HUES6 (cell line): ENCODE data around the gene MYO1H.

Source experiments
- H3K27ac ChIP-seq: 2 replicates; pipeline ENCODE4 v1.7.0; 2013; ENCODE audit warnings: low read depth, mild to moderate bottlenecking, low read length, inconsistent platforms
- H3K27me3 ChIP-seq: 2 replicates; pipeline ENCODE4 v1.6.1; 2013; ENCODE audit warnings: low read length; ENCODE audit not compliant: control insufficient read depth, insufficient read depth
- H3K36me3 ChIP-seq: 2 replicates; pipeline ENCODE4 v1.6.1; 2013; ENCODE audit warnings: low read length; ENCODE audit not compliant: control insufficient read depth, insufficient read depth
- H3K4me1 ChIP-seq: 2 replicates; pipeline ENCODE4 v1.6.1; 2013; ENCODE audit warnings: low read length; ENCODE audit not compliant: control insufficient read depth, insufficient read depth
- H3K4me3 ChIP-seq: 2 replicates; pipeline ENCODE4 v1.5.1; 2013; ENCODE audit warnings: low read depth, low read length
- H3K9ac ChIP-seq: one replicate; pipeline ENCODE4 v1.6.1; 2013; ENCODE audit warnings: mild to moderate bottlenecking, low read length
- H3K9me3 ChIP-seq: 2 replicates; pipeline ENCODE4 v1.6.1; 2013; ENCODE audit warnings: low read depth, low read length; ENCODE audit not compliant: control insufficient read depth, insufficient read depth

Gene MYO1H

DNA sequence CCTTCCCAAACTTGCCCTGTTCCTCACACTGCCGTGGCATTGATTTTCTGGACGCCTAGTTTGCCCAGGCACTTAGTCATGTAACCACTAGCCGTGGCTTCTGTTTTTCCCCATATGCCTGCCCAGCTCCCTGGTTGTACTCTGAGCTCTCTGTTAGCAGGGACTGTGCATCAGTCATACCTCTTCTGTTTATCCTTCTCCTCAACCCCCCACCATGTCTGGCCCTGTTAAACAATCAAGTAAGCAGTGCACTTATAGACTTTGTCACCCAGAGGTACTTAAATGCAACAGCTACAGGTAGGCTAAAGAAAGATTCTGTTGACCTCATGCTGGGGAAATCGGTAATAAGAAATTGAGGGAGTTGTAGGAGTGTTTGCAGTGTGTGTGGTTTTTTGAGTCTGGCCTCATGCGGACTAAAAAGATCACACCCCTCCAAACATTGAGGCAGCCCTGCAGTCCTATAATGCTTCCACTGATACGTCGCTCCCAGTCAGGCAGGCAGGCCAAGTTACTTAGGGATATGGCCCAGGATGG lies 146.7 kb downstream of the MYO1H start:
- Histone ChIP-seq H3K27ac (no peak overlapping the region), H3K4me3 (no peak overlapping the region), H3K36me3 (peaks cover 70% of the 10 kb centered on the region), H3K9ac (no peak overlapping the region), H3K4me1 (no peaks in the 10 kb centered on the region), H3K27me3 (no peaks in the 10 kb centered on the region), H3K9me3 (peaks cover 5% of the 10 kb centered on the region; the same call in 1 of the 2 replicates)

- no peak overlapping the region for H3K27ac ChIP-seq
- H3K27me3 ChIP-seq, result no peaks in the 10 kb centered on the region
- peaks cover 5% of the 10 kb centered on the region; the same call in 1 of the 2 replicates for H3K9me3 ChIP-seq
- H3K9ac ChIP-seq, result no peak overlapping the region
- H3K4me3 ChIP-seq, result no peak overlapping the region
- H3K36me3 ChIP-seq, result peaks cover 67% of the 10 kb centered on the region
- H3K4me1 ChIP-seq, result no peaks in the 10 kb centered on the region
Measured at GRCh38 chr12:109495012-109495411, 147.3 kb downstream of the MYO1H start.

GRCh38 chr12:109496306-109496705 lies 148.6 kb downstream of the MYO1H start:
- no peaks in the 10 kb centered on the region for H3K4me1 ChIP-seq
- H3K27me3 ChIP-seq, result no peaks in the 10 kb centered on the region
- peaks cover 68% of the 10 kb centered on the region for H3K36me3 ChIP-seq
- H3K4me3 ChIP-seq, result no peak overlapping the region
- H3K9ac ChIP-seq, result no peak overlapping the region
- peaks cover 5% of the 10 kb centered on the region; the same call in 1 of the 2 replicates for H3K9me3 ChIP-seq
- H3K27ac ChIP-seq, result no peak overlapping the region

GRCh38 chr12:109497675-109498074 lies 150.0 kb downstream of the MYO1H start:
- H3K9me3 ChIP-seq, result peaks cover 5% of the 10 kb centered on the region; the same call in 1 of the 2 replicates
- H3K4me1 ChIP-seq, result no peaks in the 10 kb centered on the region
- H3K4me3 ChIP-seq, result no peak overlapping the region
- no peak overlapping the region for H3K27ac ChIP-seq
- no peak overlapping the region for H3K9ac ChIP-seq
- peaks cover 66% of the 10 kb centered on the region for H3K36me3 ChIP-seq
- H3K27me3 ChIP-seq, result no peaks in the 10 kb centered on the region
